Nephron progenitor cell (in vitro differentiated cells): ENCODE results near the gene TEDC1.

Source experiments
- DNase-seq: peaks from one replicate; pipeline ENCODE4 v3.0.0; 2021
- H3K27ac Mint-ChIP-seq: 2 replicates; pipeline ENCODE4 v1.8.0; 2021; ENCODE audit warnings: mild to moderate bottlenecking, moderate library complexity, mixed read lengths
- H3K27me3 Mint-ChIP-seq: 2 replicates; pipeline ENCODE4 v1.8.0; 2021; ENCODE audit warnings: mild to moderate bottlenecking, low read depth, mixed read lengths; ENCODE audit not compliant: poor library complexity
- H3K36me3 Mint-ChIP-seq: 2 replicates; pipeline ENCODE4 v1.8.0; 2021; ENCODE audit warnings: low read depth, mixed read lengths
- H3K4me1 Mint-ChIP-seq: 2 replicates; pipeline ENCODE4 v1.8.0; 2021; ENCODE audit warnings: mixed read lengths
- H3K4me3 Mint-ChIP-seq: 2 replicates; pipeline ENCODE4 v1.8.0; 2021; ENCODE audit warnings: mild to moderate bottlenecking, moderate library complexity, mixed read lengths
- H3K9me3 Mint-ChIP-seq: 2 replicates; pipeline ENCODE4 v1.8.0; 2021; ENCODE audit warnings: mild to moderate bottlenecking, moderate library complexity, mixed read lengths
- TF ChIP-seq, protein P1 (sequence below): fragments of 200-600 bp; sonication (generic); IDR thresholded peaks from 2 replicates; pipeline ENCODE4 v1.5.0; 2021; ENCODE audit warnings: antibody characterized with exemption

Gene TEDC1

DNA sequence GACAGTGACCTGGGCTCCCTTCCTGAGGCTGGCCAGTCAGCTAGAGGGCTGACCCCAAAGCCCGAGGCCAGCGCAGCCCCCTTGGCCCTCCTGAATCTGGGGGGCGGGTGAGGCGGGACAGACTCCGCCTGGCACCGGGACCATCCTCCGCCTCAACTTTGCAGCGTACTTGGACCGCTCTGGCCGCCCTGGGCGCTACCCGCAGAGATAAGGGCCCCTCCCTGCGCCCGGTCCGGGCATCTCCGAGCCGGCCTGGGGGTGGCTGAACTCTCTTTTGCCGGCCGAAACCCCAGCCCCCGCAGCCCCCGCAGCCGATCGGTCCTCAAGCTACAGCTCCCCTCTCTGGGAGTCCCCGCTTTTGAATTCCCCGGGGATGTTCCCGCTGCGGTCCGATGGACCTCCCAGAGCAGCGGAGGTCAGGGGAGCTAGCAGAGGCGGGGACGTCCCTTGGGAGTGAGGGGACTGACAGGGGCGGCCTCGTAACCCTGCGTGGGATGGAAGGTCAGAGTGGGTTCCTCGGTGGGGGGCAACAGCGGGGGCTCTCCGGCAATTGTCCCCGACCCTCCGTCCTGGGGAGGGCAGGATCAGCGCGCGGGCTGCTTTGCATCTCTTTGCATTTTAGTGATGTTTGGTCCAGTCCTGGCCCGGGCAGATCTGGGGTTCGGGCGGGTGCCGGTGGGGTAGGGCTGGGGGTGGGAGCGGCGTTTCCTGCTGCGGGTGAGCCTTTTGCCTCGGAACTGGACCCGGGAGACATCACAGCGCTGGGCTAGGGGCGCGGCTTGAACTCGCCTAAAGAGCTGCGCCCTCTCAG is 4.7 kb upstream of the TEDC1 start, which contains the start of gene CRIP1:
TSS of gene CRIP1 (plus strand) at position 724 of the 811 bp plus-strand sequence. CDS start 374 bp downstream, outside the sequence.
- Mint-ChIP-seq H3K27me3 (peaks cover 68% of the 10 kb centered on the region), H3K4me1 (peaks cover 29% of the 10 kb centered on the region), H3K27ac (no peak within 1 kb of the TSS), H3K9me3 (no peaks in the 10 kb centered on the region), H3K36me3 (no peaks in the 10 kb centered on the region), H3K4me3 (peak within 1 kb of the TSS; percentile 68)
- TF ChIP-seq, protein P1, sequence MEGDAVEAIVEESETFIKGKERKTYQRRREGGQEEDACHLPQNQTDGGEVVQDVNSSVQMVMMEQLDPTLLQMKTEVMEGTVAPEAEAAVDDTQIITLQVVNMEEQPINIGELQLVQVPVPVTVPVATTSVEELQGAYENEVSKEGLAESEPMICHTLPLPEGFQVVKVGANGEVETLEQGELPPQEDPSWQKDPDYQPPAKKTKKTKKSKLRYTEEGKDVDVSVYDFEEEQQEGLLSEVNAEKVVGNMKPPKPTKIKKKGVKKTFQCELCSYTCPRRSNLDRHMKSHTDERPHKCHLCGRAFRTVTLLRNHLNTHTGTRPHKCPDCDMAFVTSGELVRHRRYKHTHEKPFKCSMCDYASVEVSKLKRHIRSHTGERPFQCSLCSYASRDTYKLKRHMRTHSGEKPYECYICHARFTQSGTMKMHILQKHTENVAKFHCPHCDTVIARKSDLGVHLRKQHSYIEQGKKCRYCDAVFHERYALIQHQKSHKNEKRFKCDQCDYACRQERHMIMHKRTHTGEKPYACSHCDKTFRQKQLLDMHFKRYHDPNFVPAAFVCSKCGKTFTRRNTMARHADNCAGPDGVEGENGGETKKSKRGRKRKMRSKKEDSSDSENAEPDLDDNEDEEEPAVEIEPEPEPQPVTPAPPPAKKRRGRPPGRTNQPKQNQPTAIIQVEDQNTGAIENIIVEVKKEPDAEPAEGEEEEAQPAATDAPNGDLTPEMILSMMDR, result no peak
- DNase-seq, result no peak

DNA sequence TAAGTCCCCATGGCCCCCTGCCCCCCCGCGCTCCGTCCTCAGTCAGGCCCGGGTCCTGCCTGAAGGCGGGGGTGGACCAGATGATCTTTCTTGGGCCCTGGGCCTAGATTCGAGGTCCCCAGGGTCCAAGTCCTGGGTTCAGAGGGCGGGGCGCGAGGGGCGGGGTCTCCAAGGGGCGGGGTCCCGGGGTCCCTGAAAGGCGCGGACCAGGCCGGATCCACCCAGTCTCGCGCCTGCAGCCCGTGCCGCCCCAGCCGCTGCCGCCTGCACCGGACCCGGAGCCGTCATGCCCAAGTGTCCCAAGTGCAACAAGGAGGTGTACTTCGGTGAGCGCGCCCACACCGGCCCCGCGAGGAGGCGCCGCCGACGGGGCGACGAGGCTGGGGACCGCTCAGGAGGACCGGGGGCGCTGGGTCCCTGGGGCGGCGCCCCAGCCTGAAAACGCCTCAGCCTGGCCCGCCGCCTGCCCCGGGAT is 4.0 kb upstream of the TEDC1 start:
- peak; percentile 59 for DNase-seq
- Mint-ChIP-seq H3K36me3 (no peaks in the 10 kb centered on the region), H3K27me3 (peaks cover 63% of the 10 kb centered on the region)

DNA sequence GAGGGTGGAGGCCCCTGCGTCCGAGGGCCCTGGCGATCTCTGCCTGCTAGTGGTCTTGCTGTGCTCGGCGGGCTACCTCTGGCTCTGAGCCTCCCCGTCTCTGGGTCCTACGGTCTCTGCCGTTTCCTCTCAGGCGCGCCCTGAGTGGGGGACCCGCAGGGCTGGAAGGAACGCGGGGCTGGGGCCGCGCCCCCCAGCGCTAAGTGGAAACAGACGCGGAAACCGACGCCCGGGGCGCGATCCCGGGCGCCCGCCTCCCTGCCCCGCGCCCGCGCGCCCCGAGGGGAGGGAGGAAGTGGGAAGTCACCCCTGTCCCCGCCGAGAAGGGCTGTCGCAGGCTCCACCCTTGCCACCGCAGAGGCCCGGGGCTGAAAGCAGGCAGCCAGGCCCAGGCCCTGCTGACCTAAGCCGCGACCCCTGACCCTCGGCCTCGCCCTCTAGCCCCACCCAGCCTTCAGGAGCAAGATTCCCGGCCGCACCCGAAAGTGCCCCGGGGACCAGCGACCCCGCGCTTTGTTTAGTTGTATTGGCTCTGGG is 3.5 kb upstream of the TEDC1 start:
- Mint-ChIP-seq H3K27me3 (peaks cover 58% of the 10 kb centered on the region), H3K36me3 (no peaks in the 10 kb centered on the region), H3K9me3 (no peaks in the 10 kb centered on the region), H3K4me3 (peak overlapping the region; percentile 32), H3K27ac (no peak overlapping the region), H3K4me1 (peaks cover 24% of the 10 kb centered on the region)
- TF ChIP-seq, protein P1, result no peak
- DNase-seq, result peak; percentile 45

More for the DNA sequence above, 4.0 kb upstream of the TEDC1 start:
- Mint-ChIP-seq H3K27ac (no peak overlapping the region), H3K9me3 (no peaks in the 10 kb centered on the region), H3K4me3 (peak overlapping the region; percentile 47), H3K4me1 (peaks cover 29% of the 10 kb centered on the region)
- TF ChIP-seq, protein P1, result no peak

DNA sequence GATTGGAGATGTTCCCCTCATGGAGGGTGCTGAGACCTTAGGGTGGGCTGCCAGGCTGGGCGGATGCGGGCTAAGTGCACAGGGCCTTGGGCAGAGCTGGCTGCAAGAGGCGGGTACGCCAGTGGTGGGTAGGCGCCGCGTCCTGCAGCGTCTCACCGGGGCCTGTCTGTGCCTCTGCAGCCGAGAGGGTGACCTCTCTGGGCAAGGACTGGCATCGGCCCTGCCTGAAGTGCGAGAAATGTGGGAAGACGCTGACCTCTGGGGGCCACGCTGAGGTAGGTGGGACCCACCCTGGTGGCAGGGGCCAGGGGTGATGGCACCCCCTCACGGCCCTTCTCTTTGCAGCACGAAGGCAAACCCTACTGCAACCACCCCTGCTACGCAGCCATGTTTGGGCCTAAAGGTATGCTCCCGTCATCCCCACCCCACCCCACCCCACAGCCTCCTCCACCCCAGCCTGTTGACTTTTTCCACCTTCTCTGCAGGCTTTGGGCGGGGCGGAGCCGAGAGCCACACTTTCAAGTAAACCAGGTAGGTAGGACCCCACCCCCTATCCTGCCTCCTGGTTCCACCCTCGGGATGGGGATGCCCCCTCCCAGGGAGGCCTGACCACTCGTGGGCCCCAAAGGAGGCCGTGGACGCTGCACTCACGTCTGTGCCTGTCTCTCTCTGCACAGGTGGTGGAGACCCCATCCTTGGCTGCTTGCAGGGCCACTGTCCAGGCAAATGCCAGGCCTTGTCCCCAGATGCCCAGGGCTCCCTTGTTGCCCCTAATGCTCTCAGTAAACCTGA is 2.9 kb upstream of the TEDC1 start:
- H3K4me3 Mint-ChIP-seq, result no peak overlapping the region

DNA sequence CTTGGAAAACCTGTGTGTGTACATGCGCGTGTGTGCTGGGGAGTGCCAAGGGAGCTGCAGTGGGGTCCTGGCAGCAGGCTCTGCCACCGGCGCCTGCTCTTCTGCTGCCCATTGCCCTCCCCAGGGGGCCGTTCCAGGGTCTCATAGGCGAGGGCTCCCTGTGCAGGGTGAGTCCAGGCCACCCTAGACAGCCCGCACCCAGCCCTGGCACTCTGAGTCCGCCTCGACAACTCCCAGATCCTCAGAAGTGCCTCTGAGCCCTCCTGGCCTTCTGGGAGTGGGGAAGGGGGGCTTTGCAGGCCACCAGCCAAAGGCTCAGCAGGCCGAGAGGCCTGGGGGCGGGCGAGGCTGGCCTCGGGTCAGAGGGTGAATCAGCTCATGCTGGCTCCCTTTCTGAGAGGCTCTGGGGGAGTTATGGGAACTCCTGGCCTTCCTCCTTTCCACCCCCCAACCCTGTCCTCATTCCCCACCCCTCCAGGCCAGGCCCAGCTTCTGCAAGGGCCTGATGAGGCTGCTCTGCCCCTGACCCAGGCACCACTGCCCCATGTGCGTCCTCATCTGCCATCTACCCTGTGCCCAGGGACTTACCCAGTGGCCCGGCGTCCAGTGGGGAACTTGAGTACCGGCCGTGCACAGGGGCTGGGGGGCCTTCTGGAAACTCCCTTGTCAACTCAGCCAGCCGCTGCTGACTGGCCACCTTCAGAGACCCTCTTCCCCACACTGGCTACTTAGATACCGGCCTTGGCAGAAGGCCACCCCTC is 2.1 kb upstream of the TEDC1 start:
- H3K4me1 Mint-ChIP-seq, result peaks cover 23% of the 10 kb centered on the region
- H3K27ac Mint-ChIP-seq, result no peak overlapping the region
- no peaks in the 10 kb centered on the region for H3K9me3 Mint-ChIP-seq
- no peaks in the 10 kb centered on the region for H3K36me3 Mint-ChIP-seq
- TF ChIP-seq, protein P1, result no peak
- H3K27me3 Mint-ChIP-seq, result peaks cover 49% of the 10 kb centered on the region
- peak overlapping the region; percentile 79 for H3K4me3 Mint-ChIP-seq
- DNase-seq, result peak; percentile 16

More for the DNA sequence above, 2.9 kb upstream of the TEDC1 start:
- TF ChIP-seq, protein P1, result no peak
- Mint-ChIP-seq H3K27ac (no peak overlapping the region), H3K36me3 (no peaks in the 10 kb centered on the region), H3K4me1 (peaks cover 23% of the 10 kb centered on the region), H3K27me3 (peaks cover 54% of the 10 kb centered on the region), H3K9me3 (no peaks in the 10 kb centered on the region)
- no peak for DNase-seq
